CD4-positive, alpha-beta T cell treated with Interleukin-12 subunit alpha and Interleukin-12 subunit beta, for 1 hour (primary cell): ENCODE measurements around the gene NELL1.
"Not testable (repeated sequence)": the region's sequence is repeated elsewhere in the genome, so short reads cannot be mapped to it uniquely, and the experiment has no call there.

Experiments used
- DNase-seq: peaks from one replicate; pipeline ENCODE4 v3.0.0-alpha.2; 2020

Gene NELL1

DNA sequence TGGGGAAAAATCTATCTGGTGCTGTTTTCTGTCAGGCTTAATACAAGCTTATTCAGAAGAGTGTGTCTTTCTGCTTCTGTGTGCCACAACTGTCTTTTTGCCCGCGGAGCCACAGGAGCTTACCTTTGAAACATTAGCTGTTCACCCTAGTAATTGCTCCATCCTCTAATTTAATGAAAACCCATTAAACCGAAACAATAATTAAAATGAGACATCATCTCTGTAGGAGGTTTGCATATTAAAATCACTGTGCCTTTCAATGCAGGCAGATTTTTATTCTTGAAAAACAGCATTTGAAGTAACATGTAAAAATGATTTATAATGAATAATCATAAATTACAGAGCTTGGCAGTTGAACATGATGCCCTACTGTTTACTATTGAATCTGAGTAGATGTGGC lies 102.3 kb downstream of the NELL1 start:
- DNase-seq, result no peak

DNA sequence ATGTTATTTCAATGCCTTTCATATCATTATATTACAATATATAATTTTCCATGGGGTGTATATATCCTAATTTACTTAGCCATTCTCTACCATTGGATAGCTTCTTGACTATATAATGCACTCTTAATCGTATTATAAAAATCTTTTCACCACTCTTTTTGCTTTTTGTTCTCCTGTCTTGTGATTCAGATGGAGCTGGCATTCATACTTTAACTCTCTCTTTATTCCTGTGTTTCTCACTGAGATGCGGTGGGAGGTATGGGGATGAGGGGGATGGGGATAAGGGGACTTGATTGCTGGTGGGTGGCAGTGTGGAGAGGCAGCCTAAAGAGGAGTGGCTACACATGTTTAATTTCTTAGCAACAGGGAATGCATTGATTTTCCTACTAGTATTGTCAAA lies 105.9 kb downstream of the NELL1 start:
- DNase-seq, result no peak

DNA sequence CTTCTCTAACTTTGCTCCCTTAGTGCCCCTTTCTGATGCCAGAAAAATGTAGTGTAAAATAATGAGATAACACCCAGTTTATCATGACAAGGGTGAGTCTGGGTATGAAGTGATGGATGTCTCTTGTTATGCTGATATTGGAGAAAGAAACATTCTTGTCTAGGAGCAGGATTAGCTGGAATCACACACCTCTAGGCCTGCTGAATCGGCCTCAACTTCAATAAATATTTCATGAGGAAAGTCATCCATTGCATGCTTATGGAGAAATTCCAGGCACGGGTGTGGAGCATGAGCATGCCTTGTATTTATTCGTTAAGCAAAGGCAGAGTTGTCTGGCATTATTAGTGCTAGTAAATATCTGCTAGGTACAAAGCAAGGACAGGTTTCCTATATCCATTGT lies 113.4 kb downstream of the NELL1 start:
- DNase-seq, result no peak

DNA sequence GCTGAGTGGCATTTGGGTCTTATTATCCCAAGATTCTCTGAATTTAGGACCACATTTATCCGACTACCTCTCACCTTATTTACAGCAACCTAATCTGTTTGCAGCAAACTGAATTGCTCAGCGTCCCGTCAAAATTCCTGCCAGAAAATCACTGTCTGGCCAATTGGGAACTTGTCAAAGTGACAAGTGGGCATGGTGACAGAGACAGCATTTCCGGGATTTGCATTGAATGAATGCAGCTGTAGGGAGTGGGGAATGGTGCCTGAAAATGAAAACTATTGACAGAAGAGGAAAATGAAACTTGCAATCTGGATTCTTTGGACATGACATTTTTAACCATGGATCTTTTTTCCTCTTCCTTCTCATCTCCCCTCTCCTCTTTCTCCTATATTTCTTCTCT lies 113.8 kb downstream of the NELL1 start:
- DNase-seq, result no peak

DNA sequence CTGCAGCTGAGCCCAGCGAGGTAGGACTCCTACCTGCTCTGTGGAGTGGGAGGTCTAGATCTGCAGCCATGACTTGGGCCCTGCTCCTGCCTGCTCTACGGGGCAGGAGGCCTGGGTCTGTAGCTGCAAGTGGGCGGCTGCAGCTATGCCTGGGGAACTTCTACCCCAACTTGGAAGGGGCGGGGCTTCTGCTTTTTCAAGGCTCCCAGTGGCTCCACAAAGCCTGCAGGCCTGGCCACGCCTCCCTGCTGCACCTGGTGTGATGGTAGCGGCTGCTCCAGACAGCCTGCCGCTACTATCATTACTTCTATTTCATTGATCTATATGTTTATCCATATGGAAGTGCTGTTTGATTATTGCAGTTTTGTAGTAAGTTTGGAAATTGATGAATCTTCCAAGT lies 121.2 kb downstream of the NELL1 start:
- no peak for DNase-seq

DNA sequence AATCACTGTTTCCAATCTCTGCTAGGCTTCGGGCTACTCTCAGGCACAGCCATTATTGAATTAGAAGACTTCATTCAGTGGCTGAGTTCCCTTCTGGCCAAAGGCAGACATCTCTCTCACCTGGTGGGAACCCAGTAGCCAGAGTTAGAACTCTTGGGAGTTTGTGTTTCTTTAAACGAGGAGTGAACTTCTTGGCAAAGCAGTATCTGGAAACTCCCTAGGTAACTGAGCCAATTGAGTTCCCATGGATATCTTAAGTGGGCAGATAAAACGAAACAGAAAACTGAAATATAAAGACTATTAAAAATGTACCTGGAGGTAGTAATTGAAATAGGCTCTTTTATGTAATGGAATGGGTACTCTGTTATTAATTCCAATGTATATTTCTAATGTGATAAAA lies 125.6 kb downstream of the NELL1 start:
- DNase-seq, result no peak

DNA sequence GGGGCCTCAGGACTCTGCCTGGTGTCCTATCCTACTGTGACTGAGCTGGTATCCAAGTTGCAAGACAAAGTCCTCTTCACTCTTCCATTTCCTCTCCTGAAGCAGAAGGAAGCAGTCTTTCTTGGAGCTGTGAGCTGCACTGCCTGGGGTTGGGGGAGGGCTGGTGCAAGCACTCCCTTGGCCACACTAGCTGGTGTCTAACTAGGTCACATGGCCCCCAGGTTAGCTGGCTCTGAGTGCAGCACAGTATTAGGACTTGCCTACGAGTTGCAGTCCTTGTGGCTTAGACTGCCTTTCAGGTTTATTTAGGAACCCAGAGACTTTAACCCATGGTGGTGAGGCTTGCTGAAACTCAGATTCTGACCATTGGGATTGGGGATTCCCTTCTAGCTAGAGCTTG lies 138.9 kb downstream of the NELL1 start:
- no peak for DNase-seq

DNA sequence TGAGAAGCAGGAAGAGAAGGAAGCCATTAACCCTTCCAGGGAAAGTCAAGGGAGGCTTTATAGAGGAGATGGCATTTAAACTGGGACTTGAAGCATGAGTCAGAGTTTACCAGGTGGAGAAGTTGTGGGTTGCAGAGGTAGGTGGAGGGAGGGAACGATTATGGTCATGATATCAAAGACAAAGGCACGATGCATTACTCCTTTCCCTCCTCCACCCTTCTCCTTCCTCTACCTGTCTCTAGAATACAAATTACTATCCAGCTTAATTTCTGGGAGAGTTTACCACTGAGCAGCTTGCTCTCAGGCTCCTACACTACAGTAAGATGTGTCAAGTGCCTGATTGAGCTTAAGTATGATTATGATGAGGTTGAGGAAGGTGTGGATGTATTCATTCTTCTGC lies 151.7 kb downstream of the NELL1 start:
- no peak for DNase-seq

DNA sequence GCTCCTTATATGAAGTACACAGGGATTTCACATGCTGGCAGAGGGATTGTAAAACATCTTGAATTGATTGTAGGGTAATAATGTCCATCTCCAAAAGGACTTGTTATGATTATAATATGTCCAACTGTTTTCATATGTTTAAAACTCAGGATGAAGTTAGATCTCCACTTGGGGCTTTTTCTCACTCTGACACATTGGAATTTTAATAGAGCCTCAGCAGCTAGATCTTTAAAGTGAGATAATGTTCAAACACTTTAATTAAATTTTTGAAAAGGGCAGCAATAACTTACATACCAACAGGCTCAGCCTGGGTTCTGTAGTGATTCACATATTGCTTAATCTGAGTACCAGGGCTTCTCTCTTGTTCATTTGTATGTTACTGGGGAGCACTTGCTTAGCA lies 152.1 kb downstream of the NELL1 start:
- DNase-seq, result no peak

DNA sequence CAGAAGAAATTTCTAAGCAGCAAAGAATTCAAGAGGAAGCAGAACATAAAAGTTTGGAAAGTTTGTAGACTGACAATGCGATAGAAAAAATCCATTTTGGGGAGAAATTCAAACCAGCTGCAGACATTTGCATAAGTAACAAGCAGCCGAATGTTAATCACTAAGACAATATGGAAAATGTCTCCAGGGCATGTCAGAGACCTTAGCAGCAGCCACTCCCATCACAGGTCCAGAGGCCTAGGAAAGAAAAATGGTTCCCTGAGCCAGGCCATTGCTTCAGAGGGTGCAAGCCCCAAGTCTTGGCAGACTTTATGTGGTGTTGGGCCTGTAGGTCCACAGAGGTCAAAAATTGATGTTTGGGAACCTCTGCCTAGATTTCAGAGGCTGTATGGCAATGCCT lies 155.4 kb downstream of the NELL1 start:
- no peak for DNase-seq

DNA sequence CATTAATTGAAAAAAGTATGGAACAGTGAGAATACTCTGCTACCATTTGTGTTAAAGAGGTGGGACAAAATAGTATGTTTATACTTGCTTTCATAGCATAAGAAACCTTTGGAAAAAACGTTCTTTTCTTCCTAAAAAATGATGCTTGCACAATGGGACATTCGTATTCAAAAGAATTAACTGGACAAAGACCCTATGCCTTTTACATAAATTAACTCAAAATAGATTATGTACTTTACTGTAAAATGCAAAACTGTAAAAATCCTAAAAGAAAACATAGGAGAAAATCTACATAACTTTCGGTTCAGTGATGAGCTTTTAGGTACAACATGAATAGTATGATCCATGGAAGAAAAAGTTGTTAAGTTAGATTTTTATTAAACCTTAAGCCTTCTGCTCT lies 166.2 kb downstream of the NELL1 start:
- no peak for DNase-seq

DNA sequence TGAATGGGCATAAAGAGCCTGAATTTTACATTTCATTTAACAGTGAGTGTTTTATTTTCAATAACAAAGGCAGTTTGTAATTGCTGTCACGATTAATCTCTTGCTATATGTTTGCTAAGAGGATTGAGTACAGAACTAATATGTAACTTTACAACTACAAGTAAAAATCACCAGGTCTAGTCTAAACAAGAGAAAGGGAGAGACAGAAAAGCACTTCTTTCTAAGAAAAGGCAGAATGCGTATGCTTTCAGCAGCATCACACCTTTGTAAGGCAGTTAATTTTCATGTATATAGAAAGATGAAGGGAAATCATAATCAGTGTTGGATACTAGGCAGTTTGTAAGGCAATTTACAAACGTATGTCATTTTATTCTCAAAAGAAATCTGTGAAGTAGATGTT lies 169.8 kb downstream of the NELL1 start:
- no peak for DNase-seq

DNA sequence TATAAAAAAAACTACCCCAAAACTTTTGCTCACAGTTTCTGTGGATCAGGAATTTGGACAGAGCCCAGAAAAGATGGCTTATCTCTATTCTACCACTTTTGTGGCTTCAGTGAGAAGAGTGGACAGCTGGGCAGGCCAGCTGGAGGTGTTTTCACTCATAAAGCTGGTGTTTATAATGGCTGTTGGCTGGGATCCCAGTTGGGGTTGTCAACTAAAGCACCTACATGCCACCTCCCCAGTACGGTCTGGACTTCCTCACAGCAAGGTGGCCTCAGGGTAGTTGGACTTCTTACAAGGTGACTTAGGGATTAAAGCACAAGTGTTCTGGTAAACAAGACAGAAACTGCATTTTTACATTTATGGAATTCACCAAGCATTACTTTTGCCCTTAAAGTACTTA lies 171.0 kb downstream of the NELL1 start:
- DNase-seq, result no peak

DNA sequence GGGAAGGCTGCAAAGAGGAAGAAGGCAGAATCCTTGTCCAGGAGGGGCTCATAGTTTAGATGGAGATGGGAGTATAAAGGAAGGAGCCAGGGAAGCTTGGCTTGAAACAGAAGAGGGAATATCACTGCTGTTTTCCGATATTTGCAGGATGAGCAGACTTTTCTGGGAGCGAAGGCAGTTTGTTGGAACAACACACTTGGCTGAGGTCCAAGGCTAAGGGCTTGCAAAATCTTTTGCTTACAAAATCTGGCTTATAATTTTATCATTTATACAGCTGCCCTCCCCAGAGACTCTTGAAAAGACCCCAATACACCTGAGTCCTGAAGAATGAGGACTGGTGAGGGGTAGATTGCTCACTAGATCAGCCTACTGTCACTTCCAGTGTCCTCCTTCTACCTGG lies 174.8 kb downstream of the NELL1 start:
- DNase-seq, result no peak

DNA sequence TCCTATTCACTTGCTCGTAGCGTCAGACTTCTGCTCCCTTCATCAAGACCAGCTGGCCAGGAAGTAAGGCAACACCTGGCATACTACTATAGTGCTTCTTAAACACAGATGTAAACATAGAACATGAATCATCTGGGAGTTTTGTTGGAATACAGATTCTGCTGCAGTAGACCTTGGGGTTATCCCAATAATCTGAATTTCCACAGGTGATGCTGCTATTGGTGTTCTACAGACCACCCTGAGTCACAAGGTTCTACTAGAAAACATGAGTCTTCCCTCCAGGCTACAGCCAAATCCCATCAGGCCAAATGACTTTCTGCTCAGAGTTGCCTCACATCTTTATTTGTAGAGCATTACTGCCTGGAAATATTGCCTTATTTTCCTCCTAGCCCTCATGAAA lies 175.2 kb downstream of the NELL1 start:
- DNase-seq, result no peak

DNA sequence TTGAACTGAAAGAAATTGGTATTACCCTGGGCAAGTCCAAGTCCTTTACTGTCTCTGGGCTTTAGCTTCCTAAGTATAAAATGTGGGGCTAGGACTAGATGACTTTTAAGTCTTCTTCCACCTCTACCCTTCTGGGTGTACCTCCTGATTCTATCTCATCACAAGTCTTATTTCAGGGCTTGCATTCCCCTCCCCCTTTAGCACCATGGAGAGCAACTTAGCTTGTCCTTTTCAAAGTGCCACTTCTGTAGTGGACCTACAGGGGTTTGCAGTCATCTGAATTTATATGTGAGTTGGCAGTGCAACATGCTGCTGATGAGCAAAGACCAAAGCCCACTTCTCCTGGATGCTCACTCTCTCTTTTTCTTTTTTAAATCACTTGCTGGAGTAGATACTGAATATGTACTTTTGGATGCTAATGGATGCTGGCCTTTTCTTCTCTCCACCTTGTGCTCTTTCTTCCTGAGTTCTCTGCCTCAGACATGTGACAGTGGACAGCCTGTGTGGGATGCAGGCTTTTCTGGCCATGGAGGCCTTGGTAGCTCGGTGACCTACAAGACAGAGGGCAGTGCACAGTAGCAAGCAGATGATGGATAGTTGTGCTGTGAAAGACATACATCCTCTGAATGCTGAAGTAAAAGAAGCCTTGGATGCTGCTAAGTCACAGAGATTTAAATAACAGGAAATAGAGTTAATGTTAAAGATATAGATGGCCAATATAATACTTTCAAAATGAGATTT lies 185.0 kb downstream of the NELL1 start:
- no peak for DNase-seq

DNA sequence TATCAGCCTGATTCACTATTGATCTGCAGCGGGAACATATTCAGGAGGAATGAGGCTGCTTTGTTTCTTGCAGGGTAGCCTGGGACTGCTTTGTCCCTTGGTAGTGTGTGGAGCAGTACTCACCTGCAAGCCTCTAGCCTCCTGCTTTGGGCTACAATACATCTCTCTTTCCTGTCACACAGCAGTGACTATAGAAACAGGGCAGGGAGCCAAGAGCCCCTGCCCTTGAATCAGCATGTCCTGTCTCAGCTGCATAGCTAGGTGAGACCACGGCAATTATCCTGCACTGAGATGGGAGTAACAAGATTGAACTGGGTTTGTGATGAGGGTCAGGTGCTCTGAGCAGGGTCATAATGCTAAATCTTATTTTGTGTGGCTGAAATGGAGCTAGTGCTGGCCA lies 191.9 kb downstream of the NELL1 start:
- DNase-seq, result no peak

DNA sequence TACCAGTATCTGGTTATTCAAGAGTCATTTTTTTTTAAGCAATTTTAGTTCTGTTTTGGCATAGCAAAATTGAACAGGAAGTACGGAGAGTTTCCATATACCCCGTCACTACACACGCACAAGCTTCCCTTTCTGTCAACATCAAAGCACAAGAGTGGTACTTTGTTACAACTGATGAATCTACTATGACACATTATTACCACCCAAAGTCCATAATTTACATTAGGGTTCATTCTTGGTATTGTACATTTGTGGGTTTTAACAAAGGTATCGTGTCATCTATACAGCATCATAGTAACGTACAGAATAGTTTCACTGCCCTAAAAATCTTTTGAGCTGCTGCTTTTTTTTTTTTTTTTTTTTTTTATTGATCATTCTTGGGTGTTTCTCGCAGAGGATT lies 192.9 kb downstream of the NELL1 start:
- DNase-seq, result not testable (repeated sequence)

DNA sequence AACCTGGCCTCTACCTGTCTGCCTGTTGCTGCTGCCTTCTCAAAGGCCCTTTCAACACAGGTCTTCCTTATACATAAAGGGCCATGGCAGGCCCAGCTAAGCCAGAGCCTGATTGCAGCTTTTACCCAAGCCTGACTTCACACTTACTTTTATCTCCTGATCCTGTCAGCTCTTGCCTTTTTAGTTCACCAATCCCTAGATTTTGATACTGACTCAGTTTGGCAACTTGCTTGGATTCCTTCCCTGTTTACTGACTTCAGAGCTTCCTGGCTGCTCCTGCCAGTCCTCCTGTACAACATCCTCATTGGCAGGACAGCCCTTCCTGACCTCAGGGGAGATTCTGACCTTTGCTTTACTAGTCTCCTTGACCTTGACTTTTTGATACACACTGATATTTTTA lies 195.2 kb downstream of the NELL1 start:
- no peak for DNase-seq

DNA sequence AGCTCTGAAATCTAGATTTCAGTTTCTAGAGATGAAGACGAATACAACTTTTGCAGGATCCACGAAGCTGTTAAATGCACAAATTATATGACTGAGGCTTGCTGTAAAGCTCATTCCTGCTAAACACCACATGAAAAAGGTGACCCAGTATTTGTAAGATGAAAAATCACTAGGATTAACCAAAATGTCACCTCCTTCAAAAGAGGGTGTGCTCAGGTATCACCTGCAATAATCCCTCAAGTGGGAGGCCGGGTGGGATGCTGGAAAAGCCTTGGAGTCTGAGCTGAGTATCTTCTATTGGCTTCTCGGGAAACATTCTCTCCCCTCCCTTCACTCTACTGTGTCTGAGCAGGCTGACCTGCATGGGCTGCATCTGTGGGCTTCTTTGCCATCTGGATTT lies 195.8 kb downstream of the NELL1 start:
- no peak for DNase-seq

DNA sequence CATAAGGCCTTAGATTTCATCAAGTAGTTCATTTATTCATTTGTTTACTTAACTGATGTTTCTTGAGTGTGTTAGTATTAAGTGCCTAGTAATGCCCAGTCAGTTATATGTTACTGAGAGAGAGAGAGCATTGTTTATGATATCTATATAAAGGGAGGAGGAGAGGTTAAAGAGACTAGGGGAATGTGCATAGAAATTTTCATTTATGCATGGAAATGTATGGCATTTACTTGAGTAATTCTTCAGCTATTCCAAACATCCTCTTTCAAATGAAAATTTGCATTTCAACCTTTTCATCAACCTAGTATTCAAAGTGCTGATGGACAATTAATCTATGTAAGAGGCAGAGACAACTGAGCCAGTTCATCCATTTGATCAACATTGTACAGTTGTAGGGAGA lies 199.7 kb downstream of the NELL1 start:
- DNase-seq, result no peak

DNA sequence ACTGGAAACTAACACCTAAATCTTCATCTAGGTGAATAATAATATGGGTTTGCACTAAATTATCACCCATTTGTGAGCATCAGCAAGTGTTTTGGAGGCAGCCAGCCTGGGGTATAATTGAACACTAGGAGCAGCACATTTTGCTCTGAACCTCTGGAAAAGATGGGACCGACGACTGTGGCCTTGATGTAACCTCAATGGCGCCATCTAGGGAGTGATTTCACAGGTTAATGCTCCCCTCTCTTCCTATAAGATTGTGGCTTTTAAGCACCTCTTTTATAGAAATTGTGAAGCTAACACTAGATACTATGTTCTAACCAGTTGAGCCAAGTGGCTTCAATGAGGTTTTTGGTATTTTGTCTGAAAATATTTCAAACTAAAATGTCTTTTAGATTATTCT lies 203.7 kb downstream of the NELL1 start:
- DNase-seq, result no peak

DNA sequence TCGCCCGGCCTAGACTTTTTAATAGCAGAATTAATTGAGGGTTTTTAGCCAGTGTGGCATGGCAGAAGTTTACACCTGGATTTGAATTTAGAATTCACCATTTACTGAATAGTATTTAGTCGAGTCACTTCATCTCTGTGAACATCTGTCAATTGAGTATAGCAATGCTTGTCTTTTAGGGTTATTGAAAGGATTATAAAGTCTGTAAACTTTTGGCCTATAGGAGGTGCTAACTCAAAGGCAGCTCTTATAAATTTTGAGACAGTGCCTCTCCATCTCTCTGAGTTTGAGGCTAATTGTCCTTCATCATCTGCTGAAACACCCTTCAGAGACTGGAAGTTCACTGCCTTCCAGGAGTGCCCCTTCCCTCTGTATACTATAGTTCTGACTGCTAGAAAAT lies 205.0 kb downstream of the NELL1 start:
- no peak for DNase-seq

DNA sequence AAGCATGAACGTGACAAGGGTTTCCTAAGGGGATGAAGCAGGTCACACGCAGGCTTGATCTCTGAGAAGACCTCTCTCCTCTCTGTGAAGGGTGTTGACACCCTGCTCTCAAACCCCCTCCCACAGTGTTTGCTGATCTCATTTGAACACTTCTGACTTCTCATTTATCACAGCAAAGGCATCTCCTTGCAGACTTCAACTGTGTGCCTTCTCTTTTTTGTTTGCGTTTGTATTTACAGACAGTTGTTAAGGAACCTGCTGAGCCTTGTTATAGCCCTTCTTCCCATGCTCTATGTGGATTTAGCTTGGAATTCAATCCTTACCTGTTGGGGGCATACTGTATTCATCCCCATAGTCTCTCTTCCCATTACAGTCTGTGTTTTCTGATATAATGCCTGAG lies 206.5 kb downstream of the NELL1 start:
- DNase-seq, result no peak

DNA sequence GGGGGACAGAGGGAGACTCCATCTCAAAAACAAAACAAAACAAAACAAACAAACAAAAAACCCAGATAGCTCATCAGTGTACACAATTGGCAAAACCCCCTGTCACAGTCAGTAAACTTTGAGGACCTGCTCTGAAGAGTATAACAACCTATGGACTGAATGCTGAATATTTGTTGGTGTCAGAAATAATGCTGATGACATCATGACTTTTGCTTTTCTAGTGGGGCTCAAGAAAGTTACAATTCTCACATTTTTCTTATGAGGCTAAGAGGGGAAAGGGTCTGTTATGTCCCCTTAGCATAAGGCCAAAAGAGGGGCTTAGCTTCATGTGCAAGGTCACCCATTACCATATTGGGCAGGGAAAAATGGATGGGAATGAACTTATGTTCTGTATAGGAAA lies 207.4 kb downstream of the NELL1 start:
- no peak for DNase-seq

DNA sequence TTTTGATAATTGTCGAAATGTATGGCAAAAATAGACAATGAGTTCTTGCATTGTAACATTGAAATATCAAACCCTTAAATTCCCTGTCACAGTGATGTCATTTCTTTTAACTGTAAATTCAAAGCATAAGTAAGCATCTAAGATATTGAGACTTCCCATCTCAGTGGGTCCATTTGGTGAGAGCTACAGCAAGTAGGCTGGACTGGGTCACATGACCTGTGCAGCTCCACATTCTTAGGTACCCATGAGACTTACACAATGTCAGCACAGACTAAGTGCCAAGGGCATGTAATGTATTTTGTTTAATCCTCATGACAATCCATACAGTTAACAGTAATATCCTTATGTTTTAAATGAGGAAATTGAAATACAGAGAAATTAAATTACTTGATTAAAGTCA lies 210.7 kb downstream of the NELL1 start:
- DNase-seq, result no peak
